HG03571 (cell line): ENCODE data around the gene SLC27A1.
"Not testable (repeated sequence)": the region's sequence is repeated elsewhere in the genome, so short reads cannot be mapped to it uniquely, and the experiment has no call there.

Source experiments
- ATAC-seq: cut with Tn5 transposase; IDR thresholded peaks from one replicate; pipeline ENCODE4 v1.9.1; 2021; ENCODE audit not compliant: unreplicated experiment

SLC27A1 gene

DNA sequence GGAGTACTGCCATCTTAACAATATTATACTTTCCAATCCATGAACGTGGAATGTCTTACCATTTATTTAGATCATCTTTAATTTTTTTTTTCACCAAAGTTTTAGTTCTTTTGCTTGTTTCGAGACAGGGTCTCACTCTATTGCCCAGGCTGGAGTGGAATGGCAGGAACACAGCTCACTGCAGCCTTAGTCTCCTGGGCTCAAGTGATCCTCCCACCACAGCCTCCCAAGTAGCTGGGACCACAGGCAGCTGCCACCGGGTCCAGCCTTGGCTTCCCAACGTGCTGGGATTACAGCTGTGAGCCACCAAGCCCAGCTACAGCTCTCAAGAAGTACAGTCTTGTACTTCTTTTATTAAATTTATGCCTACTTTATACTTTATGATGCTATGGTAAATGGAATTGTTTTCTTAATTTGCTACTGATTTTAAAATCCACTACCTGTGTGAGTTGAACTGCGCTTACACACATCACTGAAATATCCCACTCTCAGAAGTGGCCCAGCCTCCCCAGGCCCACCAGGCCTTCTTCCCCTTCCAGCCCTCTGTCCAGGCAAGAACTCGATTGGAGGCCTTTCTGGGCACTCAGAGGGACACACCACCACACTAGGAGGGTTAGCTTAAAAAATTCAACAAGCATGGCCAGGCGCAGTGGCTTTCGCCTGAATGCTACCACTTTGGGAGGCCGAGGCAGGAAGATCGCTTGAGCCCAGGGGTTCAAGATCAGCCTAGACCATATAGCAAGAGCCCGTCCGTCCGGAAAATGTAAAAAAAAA lies 40.1 kb downstream of the SLC27A1 start:
- ATAC-seq = no peak

- peak; percentile 50 for ATAC-seq
Measured at GRCh38 chr19:17511724-17512573, 41.6 kb downstream of the SLC27A1 start.

- ATAC-seq = no peak
Measured at GRCh38 chr19:17512574-17512939, 42.2 kb downstream of the SLC27A1 start.

GRCh38 chr19:17515408-17516149 lies 45.3 kb downstream of the SLC27A1 start:
- no peak for ATAC-seq

DNA sequence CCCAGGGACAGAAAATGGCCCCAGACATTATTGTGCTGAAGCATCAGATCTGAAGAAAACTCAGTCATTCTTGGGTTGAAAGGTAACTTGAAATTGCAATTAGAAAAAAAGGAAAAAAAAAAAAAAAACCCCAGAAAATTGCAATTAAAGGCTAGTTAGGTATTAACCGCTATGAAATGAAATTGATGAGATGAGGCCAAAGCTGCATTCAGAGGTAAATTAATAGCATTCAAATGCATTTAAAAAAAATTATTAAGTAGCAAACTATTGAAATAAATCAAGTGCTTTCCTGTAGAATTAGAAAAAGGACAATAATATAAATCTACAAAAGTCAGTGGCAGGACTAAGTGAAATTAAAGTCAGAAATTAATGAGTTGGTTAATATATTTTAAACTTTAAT lies 47.6 kb downstream of the SLC27A1 start:
- no peak for ATAC-seq

DNA sequence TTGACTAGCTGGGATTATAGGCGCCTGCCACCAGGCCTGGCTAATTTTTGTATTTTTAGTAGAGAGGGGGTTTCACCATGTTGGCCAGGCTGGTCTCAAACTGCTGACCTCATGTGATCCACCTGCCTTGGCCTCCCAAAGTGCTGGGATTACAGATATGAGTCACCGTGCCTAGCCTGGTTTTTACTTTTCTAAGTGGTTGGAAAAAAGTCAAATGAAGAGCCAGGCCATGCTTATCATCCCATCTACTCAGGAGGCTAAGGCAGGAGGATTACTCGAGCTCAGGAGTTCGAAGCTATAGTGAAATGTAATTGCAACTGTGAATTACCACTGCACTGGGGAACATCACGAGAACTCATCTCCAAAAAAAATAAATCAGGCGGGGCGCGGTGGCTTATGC lies 48.3 kb downstream of the SLC27A1 start:
- not testable (repeated sequence) for ATAC-seq

DNA sequence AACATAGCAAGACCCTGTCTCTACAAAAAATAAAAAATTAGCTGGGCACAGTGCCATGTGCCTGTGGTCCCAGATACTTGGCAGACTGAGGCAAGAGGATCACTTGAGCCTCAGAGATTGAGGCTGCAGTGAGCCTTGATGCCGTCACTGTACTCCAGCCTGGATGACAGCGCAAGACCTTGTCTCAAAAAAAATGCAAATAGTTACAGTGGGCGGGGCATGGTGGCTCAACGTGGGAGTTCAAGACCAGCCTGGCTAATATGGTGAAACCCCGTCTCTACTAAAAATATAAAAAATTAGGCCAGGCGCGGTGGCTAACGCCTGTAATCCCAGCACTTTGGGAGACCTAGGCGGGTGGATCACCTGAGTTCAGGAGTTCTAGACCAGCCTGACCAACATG lies 49.6 kb downstream of the SLC27A1 start:
- no peak for ATAC-seq

DNA sequence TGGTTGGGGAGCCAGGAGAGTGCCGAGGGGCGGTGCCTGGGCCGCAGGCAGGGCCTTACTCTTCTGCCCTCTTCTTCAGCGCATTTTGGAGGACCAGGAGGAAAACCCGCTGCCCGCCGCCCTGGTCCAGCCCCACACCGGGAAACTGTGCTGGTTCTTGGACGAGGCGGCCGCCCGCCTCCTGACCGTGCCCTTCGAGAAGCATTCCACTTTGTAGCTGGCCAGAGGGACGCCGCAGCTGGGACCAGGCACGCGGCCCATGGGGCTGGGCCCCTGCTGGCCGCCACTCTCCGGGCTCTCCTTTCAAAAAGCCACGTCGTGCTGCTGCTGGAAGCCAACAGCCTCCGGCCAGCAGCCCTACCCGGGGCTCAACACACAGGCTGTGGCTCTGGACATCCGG lies 50.5 kb downstream of the SLC27A1 start:
- no peak for ATAC-seq

GRCh38 chr19:17522988-17523872 lies 52.9 kb downstream of the SLC27A1 start:
- ATAC-seq = no peak

DNA sequence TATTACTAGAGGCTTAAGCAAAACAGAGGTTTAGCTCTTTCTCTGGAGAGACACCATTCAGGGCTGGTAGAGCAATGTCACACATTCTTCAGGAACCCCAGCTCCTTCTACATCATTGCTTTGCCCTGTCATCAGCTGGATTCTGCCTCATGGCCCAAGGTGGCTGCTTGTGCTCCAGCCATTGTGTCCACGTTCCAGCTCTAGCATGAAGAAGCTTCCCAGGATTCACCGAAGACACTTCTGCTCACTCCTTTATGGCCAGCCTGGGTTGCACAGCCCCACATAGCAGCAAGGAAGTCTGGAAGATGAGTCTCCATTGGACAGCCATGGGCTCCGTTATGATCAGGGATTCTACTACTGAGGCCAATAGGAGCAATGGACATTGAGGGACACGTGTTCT lies 54.3 kb downstream of the SLC27A1 start:
- no peak for ATAC-seq

DNA sequence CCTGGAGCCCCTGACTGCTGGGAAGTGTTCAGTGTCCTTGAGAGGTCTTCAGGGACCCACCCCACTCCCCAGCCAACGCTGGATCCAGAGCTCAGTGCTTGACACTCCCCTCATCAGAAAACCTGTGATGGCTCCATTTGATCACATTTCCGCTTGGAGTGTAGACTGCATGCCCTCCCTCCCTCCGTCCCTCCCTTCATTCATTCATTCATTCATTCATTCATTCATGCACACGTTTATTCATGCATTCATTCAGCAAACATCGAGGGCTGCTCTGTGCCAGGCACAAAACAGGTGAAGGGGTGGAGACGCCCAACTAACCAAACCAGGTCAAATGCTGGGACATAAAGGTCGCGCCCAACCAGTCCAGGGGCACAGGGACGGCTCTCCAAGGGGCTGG lies 54.8 kb downstream of the SLC27A1 start:
- no peak for ATAC-seq

DNA sequence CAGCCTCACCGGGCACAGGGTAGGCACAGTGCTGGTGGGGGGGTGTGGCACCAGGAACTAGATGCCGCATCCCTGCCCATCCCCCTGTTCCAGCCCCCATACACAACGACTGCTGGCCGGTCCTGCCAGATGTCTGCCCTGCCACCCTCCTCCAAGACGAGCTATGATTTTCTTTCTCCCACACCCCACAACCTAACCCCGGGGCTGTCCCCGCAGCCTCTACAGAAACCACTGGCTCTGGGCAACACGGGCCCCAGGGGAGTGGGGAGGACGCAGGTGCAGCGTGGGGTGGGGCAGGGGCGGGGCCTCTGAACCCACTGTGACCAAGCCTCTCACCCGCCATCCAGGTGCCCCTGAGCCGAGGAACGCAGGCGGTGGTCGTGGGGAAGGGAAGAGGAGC lies 56.6 kb downstream of the SLC27A1 start:
- ATAC-seq = no peak

- no peak for ATAC-seq
Measured at GRCh38 chr19:17527326-17527725, 57.0 kb downstream of the SLC27A1 start.

- ATAC-seq = no peak
Measured at GRCh38 chr19:17528610-17529009, 58.3 kb downstream of the SLC27A1 start.

DNA sequence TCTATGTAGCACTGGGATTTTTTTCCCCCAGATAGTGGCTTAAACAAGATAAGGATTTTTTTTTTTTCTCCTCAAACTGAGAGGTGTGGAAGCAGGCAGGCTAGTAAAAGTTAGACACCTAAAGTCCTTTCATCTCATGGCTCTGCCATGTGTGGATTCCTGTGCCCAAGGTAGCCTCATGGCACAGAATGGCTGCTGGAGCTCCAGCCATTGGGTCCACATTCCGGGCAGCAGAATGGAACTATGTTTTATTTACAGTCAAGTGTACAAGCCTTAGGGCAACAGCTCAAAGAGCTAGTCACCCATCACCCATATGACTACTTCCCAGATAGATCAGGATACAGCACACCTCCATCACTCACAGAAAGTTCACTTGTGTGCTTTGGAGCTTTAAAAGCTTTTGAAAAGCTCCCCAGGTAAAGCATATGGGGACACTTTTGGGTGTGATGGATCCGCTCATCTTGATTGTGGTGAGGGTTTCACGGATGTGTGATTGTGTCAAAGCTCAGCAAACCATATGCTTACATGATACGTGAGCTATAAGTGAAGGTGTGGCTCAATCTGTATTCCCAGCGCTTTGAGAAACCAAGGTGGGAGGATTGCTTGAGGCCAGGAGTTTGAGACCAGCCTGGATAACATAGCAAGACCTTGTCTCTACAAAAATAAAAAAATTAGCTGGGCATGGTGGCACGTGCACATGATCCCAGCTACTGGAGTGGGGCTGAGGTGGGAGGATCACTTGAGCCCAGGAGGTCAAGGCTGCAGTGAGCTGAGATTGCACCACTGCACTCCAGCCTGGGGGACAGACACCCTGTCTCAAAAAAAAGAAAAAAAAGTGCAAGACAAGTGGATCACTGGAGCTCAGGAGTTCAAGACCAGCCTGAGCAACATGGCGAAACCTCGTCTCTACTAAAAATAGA lies 59.2 kb downstream of the SLC27A1 start:
- ATAC-seq = no peak

DNA sequence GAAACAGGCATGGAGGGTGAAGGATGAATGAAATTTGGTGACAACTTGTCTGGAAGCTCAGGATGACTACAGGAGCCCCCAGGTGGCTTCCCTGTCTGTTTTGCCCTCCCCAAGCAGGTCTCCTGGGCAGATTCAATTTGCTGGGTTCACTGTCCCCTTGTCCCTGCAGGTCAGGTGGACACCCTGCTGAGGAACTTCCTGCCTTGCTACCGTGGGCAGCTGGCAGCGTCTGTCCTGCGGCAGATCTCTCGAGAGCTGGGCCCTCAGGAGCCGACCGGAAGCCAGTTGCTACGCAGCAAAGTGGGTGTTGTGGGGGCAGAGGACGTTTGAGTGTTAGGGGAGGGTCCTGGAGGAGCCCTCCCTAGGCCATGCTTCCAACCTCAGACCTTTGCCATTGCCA lies 60.3 kb downstream of the SLC27A1 start:
- no peak for ATAC-seq

- ATAC-seq = no peak
Measured at GRCh38 chr19:17532116-17532515, 61.8 kb downstream of the SLC27A1 start.

DNA sequence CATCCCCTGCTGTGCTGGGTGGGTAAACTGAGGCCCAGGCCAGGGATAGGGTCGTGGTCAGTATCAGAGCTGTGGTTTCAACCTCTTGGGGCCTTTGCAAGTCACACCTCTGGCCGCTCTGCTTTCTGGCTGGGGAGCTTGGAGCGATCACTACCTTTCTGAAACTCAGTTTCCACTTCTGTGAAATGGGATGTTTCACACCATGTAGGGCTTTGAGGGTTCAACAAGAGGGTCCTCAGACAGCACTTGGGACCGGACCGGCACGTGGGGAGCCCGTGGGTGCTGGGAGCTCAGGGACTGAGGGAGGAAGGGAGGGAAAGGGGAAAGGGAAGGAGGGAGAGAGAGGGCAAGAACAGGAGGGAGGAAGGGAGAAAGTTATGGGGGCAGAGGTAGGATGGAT lies 62.2 kb downstream of the SLC27A1 start:
- no peak for ATAC-seq

DNA sequence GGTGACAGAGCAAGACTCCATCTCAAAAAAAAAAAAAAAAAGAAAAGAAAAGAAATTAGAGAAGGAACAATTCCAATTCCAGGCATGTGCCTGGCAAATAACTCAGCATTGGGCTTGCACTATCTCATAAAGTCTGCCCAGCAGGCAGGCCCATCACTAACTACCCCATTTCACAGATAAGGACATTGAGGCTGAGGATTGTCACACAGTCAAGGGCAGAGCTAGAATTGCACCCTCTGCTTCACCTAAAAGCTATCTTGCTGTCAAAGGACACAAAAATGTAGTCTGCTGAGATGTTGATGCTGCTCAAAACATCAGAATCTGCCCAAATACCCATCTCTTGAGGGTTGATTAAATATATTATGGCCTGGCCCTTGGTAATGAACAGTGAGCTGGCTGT lies 64.4 kb downstream of the SLC27A1 start:
- no peak for ATAC-seq

- ATAC-seq = no peak
Measured at GRCh38 chr19:17536955-17537354, 66.6 kb downstream of the SLC27A1 start.
